GM12875 (cell line): ENCODE data around the gene CBLC.
"Not testable (repeated sequence)": the region's sequence is repeated elsewhere in the genome, so short reads cannot be mapped to it uniquely, and the experiment has no call there.

Experiments used
- H3K4me3 ChIP-seq: one replicate; pipeline ENCODE4 v1.5.1; 2011; ENCODE audit warnings: low read depth, low read length, control low read depth
- CTCF ChIP-seq: IDR thresholded peaks from 2 replicates; pipeline ENCODE4 v1.5.1; 2011; ENCODE audit warnings: low read depth, mild to moderate bottlenecking, control low read depth, inconsistent platforms, low read length, moderate library complexity, borderline replicate concordance; ENCODE audit not compliant: insufficient read depth

Gene CBLC

GRCh38 chr19:44822177-44822576 is 44.5 kb downstream of the CBLC start:
- no peak overlapping the region for H3K4me3 ChIP-seq
- no peak for TF ChIP-seq CTCF

GRCh38 chr19:44822670-44823372 is 45.1 kb downstream of the CBLC start:
- no peak overlapping the region for H3K4me3 ChIP-seq
- TF ChIP-seq CTCF: no peak

- no peak for TF ChIP-seq CTCF
- H3K4me3 ChIP-seq: no peak overlapping the region
These were observed 45.6 kb downstream of the CBLC start for GRCh38 chr19:44823373-44823698.

- no peak for TF ChIP-seq CTCF
- H3K4me3 ChIP-seq: no peak overlapping the region
These were observed 47.1 kb downstream of the CBLC start for GRCh38 chr19:44824761-44825160.

GRCh38 chr19:44832875-44833274 is 55.2 kb downstream of the CBLC start:
- H3K4me3 ChIP-seq: not testable (repeated sequence)

- not testable (repeated sequence) for H3K4me3 ChIP-seq
These were observed 56.7 kb downstream of the CBLC start for GRCh38 chr19:44834399-44834798.

GRCh38 chr19:44839276-44839675 is 61.6 kb downstream of the CBLC start:
- no peak overlapping the region for H3K4me3 ChIP-seq
- TF ChIP-seq CTCF: no peak

GRCh38 chr19:44840811-44841210 is 63.1 kb downstream of the CBLC start:
- no peak overlapping the region for H3K4me3 ChIP-seq
- no peak for TF ChIP-seq CTCF
